ENCODE data around the gene USPL1. TPM values are rescaled to one million over a fixed set of nuclear protein-coding genes. Genes with fewer than 3 reads are reported as not detected.

Gene USPL1
- total and polyA plus RNA-seq, 2 of the 13 experiments (the other 11 are each of a cell fraction or from before 2014, with no cell fraction given): 13.7 to 15.9 TPM

DNA sequence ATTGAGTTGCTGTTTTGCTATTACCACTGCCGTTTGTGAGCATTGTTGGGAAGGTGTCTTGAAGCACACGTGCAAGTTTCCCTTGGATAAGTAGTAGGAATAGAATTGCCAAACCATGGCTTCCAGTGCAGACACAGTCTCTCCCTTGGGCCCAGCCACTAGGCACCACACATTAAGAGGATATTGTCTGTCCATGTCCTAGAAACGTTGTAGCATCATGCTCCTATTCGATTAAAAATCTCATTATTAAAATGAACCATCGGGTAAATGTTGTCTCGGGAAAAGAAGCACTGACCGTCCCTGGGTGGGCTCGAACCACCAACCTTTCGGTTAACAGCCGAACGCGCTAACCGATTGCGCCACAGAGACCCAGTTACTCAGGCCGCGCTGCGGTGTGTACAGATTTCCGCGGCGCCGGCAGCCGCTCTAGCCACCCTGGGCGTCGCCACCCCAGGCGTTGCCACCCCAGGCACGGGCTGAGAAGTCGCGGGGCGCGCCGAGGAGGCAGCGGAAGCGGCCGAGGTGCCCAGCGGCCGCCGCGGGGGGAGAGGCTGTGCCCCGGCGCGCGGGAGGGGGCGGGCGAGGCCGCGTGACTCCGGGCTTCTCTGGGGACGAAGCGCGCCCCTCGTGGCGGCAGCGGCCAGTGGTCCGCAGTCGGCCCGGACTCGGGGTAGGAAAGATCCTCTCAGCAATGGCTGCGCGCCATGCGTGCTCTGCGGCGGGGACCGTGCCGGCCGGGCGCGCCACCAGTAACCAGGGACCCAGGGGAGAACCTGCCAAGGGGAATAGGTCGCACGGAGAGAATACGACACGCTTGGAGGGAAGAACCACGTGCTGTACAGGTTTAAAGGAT lies 56.2 kb downstream of the USPL1 start (continued):
- TF ChIP-seq, protein P1, sequence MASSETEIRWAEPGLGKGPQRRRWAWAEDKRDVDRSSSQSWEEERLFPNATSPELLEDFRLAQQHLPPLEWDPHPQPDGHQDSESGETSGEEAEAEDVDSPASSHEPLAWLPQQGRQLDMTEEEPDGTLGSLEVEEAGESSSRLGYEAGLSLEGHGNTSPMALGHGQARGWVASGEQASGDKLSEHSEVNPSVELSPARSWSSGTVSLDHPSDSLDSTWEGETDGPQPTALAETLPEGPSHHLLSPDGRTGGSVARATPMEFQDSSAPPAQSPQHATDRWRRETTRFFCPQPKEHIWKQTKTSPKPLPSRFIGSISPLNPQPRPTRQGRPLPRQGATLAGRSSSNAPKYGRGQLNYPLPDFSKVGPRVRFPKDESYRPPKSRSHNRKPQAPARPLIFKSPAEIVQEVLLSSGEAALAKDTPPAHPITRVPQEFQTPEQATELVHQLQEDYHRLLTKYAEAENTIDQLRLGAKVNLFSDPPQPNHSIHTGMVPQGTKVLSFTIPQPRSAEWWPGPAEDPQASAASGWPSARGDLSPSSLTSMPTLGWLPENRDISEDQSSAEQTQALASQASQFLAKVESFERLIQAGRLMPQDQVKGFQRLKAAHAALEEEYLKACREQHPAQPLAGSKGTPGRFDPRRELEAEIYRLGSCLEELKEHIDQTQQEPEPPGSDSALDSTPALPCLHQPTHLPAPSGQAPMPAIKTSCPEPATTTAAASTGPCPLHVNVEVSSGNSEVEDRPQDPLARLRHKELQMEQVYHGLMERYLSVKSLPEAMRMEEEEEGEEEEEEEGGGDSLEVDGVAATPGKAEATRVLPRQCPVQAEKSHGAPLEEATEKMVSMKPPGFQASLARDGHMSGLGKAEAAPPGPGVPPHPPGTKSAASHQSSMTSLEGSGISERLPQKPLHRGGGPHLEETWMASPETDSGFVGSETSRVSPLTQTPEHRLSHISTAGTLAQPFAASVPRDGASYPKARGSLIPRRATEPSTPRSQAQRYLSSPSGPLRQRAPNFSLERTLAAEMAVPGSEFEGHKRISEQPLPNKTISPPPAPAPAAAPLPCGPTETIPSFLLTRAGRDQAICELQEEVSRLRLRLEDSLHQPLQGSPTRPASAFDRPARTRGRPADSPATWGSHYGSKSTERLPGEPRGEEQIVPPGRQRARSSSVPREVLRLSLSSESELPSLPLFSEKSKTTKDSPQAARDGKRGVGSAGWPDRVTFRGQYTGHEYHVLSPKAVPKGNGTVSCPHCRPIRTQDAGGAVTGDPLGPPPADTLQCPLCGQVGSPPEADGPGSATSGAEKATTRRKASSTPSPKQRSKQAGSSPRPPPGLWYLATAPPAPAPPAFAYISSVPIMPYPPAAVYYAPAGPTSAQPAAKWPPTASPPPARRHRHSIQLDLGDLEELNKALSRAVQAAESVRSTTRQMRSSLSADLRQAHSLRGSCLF (CRISPR knock-in tag; IDR thresholded peaks at IDR 0.05; ENCODE audit: borderline replicate concordance): no peak
- peak; percentile 75; the same call in 1 of the 2 replicates for TF ChIP-seq SALL2 (CRISPR knock-in tag; IDR thresholded peaks at IDR 0.05)
- TF ChIP-seq HNF1B (CRISPR knock-in tag; IDR thresholded peaks at IDR 0.05): peak; percentile 69; the same call in 1 of the 2 replicates
- TF ChIP-seq ZNF501 (CRISPR knock-in tag; IDR thresholded peaks at IDR 0.05): peak; percentile 49
- TF ChIP-seq NR2F6 (IDR thresholded peaks at IDR 0.05): no peak
- TF ChIP-seq NR2F6 (CRISPR knock-in tag; IDR thresholded peaks at IDR 0.05): no peak
- TF ChIP-seq NFRKB (IDR thresholded peaks at IDR 0.05): no peak
- TF ChIP-seq DNMT1 (CRISPR knock-in tag; IDR thresholded peaks at IDR 0.05): no peak
- TF ChIP-seq, protein P2, sequence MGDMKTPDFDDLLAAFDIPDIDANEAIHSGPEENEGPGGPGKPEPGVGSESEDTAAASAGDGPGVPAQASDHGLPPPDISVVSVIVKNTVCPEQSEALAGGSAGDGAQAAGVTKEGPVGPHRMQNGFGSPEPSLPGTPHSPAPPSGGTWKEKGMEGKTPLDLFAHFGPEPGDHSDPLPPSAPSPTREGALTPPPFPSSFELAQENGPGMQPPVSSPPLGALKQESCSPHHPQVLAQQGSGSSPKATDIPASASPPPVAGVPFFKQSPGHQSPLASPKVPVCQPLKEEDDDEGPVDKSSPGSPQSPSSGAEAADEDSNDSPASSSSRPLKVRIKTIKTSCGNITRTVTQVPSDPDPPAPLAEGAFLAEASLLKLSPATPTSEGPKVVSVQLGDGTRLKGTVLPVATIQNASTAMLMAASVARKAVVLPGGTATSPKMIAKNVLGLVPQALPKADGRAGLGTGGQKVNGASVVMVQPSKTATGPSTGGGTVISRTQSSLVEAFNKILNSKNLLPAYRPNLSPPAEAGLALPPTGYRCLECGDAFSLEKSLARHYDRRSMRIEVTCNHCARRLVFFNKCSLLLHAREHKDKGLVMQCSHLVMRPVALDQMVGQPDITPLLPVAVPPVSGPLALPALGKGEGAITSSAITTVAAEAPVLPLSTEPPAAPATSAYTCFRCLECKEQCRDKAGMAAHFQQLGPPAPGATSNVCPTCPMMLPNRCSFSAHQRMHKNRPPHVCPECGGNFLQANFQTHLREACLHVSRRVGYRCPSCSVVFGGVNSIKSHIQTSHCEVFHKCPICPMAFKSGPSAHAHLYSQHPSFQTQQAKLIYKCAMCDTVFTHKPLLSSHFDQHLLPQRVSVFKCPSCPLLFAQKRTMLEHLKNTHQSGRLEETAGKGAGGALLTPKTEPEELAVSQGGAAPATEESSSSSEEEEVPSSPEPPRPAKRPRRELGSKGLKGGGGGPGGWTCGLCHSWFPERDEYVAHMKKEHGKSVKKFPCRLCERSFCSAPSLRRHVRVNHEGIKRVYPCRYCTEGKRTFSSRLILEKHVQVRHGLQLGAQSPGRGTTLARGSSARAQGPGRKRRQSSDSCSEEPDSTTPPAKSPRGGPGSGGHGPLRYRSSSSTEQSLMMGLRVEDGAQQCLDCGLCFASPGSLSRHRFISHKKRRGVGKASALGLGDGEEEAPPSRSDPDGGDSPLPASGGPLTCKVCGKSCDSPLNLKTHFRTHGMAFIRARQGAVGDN (CRISPR knock-in tag; IDR thresholded peaks at IDR 0.05): peak; percentile 93
- TF ChIP-seq ZBTB7B (CRISPR knock-in tag; IDR thresholded peaks at IDR 0.05): peak; percentile 41; the same call in 1 of the 2 replicates
- no peak for TF ChIP-seq HNF4A (CRISPR knock-in tag; IDR thresholded peaks at IDR 0.05)
- TF ChIP-seq ZNF317 (CRISPR knock-in tag; IDR thresholded peaks at IDR 0.05): no peak
- no peak; the same call in 1 of the 2 replicates for TF ChIP-seq ZNF557 (CRISPR knock-in tag; IDR thresholded peaks at IDR 0.05)
- no peak for TF ChIP-seq KDM4B (CRISPR knock-in tag; IDR thresholded peaks at IDR 0.05)
- peak; percentile 66; the same call in 1 of the 2 replicates for TF ChIP-seq HES4 (CRISPR knock-in tag; IDR thresholded peaks at IDR 0.05; ENCODE audit: borderline replicate concordance)
- TF ChIP-seq, protein P3, sequence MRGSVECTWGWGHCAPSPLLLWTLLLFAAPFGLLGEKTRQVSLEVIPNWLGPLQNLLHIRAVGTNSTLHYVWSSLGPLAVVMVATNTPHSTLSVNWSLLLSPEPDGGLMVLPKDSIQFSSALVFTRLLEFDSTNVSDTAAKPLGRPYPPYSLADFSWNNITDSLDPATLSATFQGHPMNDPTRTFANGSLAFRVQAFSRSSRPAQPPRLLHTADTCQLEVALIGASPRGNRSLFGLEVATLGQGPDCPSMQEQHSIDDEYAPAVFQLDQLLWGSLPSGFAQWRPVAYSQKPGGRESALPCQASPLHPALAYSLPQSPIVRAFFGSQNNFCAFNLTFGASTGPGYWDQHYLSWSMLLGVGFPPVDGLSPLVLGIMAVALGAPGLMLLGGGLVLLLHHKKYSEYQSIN (CRISPR knock-in tag; IDR thresholded peaks at IDR 0.05; ENCODE audit: borderline replicate concordance): peak; percentile 53; the same call in 1 of the 2 replicates
